HEK293 (cell line): ENCODE measurements around the gene CSTPP1.
"Not testable (repeated sequence)": the region's sequence is repeated elsewhere in the genome, so short reads cannot be mapped to it uniquely, and the experiment has no call there.

Experiments
- CTCF ChIA-PET: fragments of 350-600 bp; formaldehyde crosslinking; extraction: SDS; loops from one replicate; lab custom pipeline; 2021; ENCODE audit warnings: antibody characterized with exemption; lab: Yijun Ruan, JAX
- POLR2A ChIA-PET: fragments of 300-600 bp; formaldehyde crosslinking; extraction: SDS; loops from one replicate; lab custom pipeline; 2020; ENCODE audit warnings: antibody characterized with exemption, inconsistent platforms; lab: Yijun Ruan, JAX
- H3K27ac ChIP-seq: fragments of 200-500 bp; sonication (Bioruptor generic); 2 replicates; pipeline ENCODE4 v1.5.1; 2014; ENCODE audit warnings: low read depth, low read length, control low read depth, inconsistent platforms; ENCODE audit errors: extremely low read depth
- H3K36me3 ChIP-seq, 2 experiments: fragments of 200-500 bp in 1 of 2; sonication (Bioruptor generic) in 1 of 2; 1 replicate in 1 of 2; 2 replicates in 1 of 2; pipeline ENCODE4 v1.5.1; 2014 to 2017; ENCODE audit warnings: inconsistent platforms in 2 of 2, low read length in 2 of 2; ENCODE audit not compliant: control insufficient read depth in 2 of 2, insufficient read depth in 1 of 2
- H3K4me1 ChIP-seq: fragments of 200-500 bp; sonication (Bioruptor generic); 2 replicates; pipeline ENCODE4 v1.5.1; 2014; ENCODE audit warnings: mild to moderate bottlenecking, low read length, inconsistent platforms; ENCODE audit not compliant: control insufficient read depth, insufficient read depth
- H3K4me3 ChIP-seq: 2 replicates; pipeline ENCODE4 v1.5.1; 2011; ENCODE audit warnings: low read depth, mild to moderate bottlenecking, control low read depth, low read length, moderate library complexity
- H3K9me3 ChIP-seq: fragments of 200-500 bp; sonication (Bioruptor generic); 2 replicates; pipeline ENCODE4 v1.5.1; 2014; ENCODE audit warnings: low read depth, low read length, inconsistent platforms; ENCODE audit not compliant: control insufficient read depth, insufficient read depth
- FEZF1 ChIP-seq: fragments of 450-650 bp; formaldehyde crosslinking; IDR thresholded peaks from 2 replicates; pipeline ENCODE4 v1.5.1; 2016; ENCODE audit warnings: missing biosample characterization, missing genetic modification characterization
- GLI2 ChIP-seq: fragments of 450-650 bp; formaldehyde crosslinking; IDR thresholded peaks from 2 replicates; pipeline ENCODE4; 2017; ENCODE audit warnings: missing biosample characterization, missing genetic modification characterization, low read depth, borderline replicate concordance
- GLIS2 ChIP-seq: fragments of 450-650 bp; formaldehyde crosslinking; IDR thresholded peaks from 2 replicates; pipeline ENCODE4 v1.5.1; 2016; ENCODE audit warnings: missing biosample characterization, missing genetic modification characterization
- MEIS1 ChIP-seq: sonication (generic); formaldehyde crosslinking; IDR thresholded peaks from 2 replicates; pipeline ENCODE4 v1.8.1; 2022; ENCODE audit warnings: missing genetic modification reagents, mild to moderate bottlenecking, borderline replicate concordance
- ZBTB17 ChIP-seq: fragments of 450-650 bp; formaldehyde crosslinking; IDR thresholded peaks from 2 replicates; pipeline ENCODE4 v1.5.1; 2016; ENCODE audit warnings: missing biosample characterization, missing genetic modification characterization
- ZEB2 ChIP-seq: fragments of 450-650 bp; formaldehyde crosslinking; IDR thresholded peaks from 2 replicates; pipeline ENCODE4 v1.5.1; 2016; ENCODE audit warnings: missing biosample characterization, missing genetic modification characterization
- ZNF175 ChIP-seq: fragments of 450-650 bp; formaldehyde crosslinking; IDR thresholded peaks from 2 replicates; pipeline ENCODE4 v1.5.1; 2016; ENCODE audit warnings: missing biosample characterization, missing genetic modification characterization
- ZNF2 ChIP-seq: fragments of 450-650 bp; formaldehyde crosslinking; IDR thresholded peaks from 2 replicates; pipeline ENCODE4 v1.5.1; 2016; ENCODE audit warnings: missing biosample characterization, missing genetic modification characterization
- ZNF529 ChIP-seq: fragments of 450-650 bp; formaldehyde crosslinking; IDR thresholded peaks from 2 replicates; pipeline ENCODE4 v1.5.1; 2017; ENCODE audit warnings: missing genetic modification characterization, missing biosample characterization; ENCODE audit not compliant: insufficient replicate concordance
- ZNF530 ChIP-seq: fragments of 450-650 bp; formaldehyde crosslinking; IDR thresholded peaks from 2 replicates; pipeline ENCODE4 v1.5.1; 2016; ENCODE audit warnings: low read depth, missing biosample characterization, missing genetic modification characterization
- ZNF544 ChIP-seq: fragments of 450-650 bp; formaldehyde crosslinking; IDR thresholded peaks from 2 replicates; pipeline ENCODE4 v1.5.0; 2017; ENCODE audit warnings: missing biosample characterization, missing genetic modification characterization
- ZNF548 ChIP-seq: fragments of 450-650 bp; formaldehyde crosslinking; IDR thresholded peaks from 2 replicates; pipeline ENCODE4 v1.5.1; 2016; ENCODE audit warnings: missing biosample characterization, missing genetic modification characterization
- ZNF658 ChIP-seq: fragments of 450-650 bp; formaldehyde crosslinking; IDR thresholded peaks from 2 replicates; pipeline ENCODE4; 2016; ENCODE audit warnings: missing biosample characterization, missing genetic modification characterization
- ZNF670 ChIP-seq: fragments of 450-650 bp; formaldehyde crosslinking; IDR thresholded peaks from 2 replicates; pipeline ENCODE4 v1.5.1; 2016; ENCODE audit warnings: missing biosample characterization, missing genetic modification characterization, low read depth
- ZNF701 ChIP-seq: fragments of 450-650 bp; formaldehyde crosslinking; IDR thresholded peaks from 2 replicates; pipeline ENCODE4 v1.5.1; 2016; ENCODE audit warnings: missing biosample characterization, missing genetic modification characterization
- TF ChIP-seq, protein P1 (sequence below): fragments of 450-650 bp; formaldehyde crosslinking; IDR thresholded peaks from 2 replicates; pipeline ENCODE4 v1.5.1; 2016; ENCODE audit warnings: missing biosample characterization, missing genetic modification characterization, borderline replicate concordance
- TF ChIP-seq, protein P2 (sequence below): sonication (generic); formaldehyde crosslinking; IDR thresholded peaks from 2 replicates; pipeline ENCODE4 v1.8.1; 2022; ENCODE audit warnings: mild to moderate bottlenecking, moderate library complexity, missing genetic modification reagents
- TF ChIP-seq, protein P3 (sequence below): fragments of 450-650 bp; formaldehyde crosslinking; IDR thresholded peaks from 2 replicates; pipeline ENCODE4 v1.5.1; 2016; ENCODE audit warnings: missing biosample characterization, missing genetic modification characterization
- TF ChIP-seq, protein P4 (sequence below): fragments of 450-650 bp; formaldehyde crosslinking; IDR thresholded peaks from 2 replicates; pipeline ENCODE4 v1.5.1; 2016; ENCODE audit warnings: missing biosample characterization, missing genetic modification characterization, low read depth

Gene CSTPP1

DNA sequence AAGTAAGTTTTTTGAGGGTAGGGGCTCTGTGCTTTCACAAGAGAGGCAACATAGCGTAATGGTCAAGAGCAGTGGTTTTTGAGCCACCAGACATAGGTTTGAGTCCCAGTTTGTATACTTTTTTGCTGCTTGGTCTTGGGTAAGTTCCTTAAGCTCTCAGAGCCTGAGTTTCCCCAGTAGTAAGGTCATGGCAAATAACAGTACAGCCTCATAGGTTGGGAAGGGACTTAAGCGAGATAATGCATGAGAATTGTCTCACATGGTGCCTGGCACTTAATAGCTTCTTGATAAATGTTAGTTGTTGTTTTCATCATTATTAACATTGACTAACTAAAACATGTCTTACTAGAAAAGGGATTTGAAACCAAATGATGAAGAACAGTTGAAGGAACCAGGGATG, 157.0 kb downstream of the CSTPP1 start:
- Histone ChIP-seq H3K36me3 (no peaks in the 10 kb centered on the region), H3K4me1 (no peaks in the 10 kb centered on the region), H3K9me3 (no peaks in the 10 kb centered on the region), H3K4me3 (no peak overlapping the region)
- CTCF ChIA-PET = interaction anchor here (0.7 to 0.8 kb wide), 2 partner anchors 20 to 62 kb away, joined by 3 read pairs; no protein-coding TSS in a partner anchor
- TF ChIP-seq GLI2 (no peak), MEIS1 (CRISPR knock-in tag) (no peak), GLIS2 (tag by site-specific recombination) (no peak), ZEB2 (tag by site-specific recombination) (no peak), ZNF2 (tag by site-specific recombination) (no peak), ZNF175 (tag by site-specific recombination) (no peak), ZNF670 (no peak), ZNF544 (tag by site-specific recombination) (no peak), ZNF658 (tag by site-specific recombination) (no peak)
- TF ChIP-seq, protein P1, sequence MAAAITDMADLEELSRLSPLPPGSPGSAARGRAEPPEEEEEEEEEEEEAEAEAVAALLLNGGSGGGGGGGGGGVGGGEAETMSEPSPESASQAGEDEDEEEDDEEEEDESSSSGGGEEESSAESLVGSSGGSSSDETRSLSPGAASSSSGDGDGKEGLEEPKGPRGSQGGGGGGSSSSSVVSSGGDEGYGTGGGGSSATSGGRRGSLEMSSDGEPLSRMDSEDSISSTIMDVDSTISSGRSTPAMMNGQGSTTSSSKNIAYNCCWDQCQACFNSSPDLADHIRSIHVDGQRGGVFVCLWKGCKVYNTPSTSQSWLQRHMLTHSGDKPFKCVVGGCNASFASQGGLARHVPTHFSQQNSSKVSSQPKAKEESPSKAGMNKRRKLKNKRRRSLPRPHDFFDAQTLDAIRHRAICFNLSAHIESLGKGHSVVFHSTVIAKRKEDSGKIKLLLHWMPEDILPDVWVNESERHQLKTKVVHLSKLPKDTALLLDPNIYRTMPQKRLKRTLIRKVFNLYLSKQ (tag by site-specific recombination) = no peak
- TF ChIP-seq, protein P2, sequence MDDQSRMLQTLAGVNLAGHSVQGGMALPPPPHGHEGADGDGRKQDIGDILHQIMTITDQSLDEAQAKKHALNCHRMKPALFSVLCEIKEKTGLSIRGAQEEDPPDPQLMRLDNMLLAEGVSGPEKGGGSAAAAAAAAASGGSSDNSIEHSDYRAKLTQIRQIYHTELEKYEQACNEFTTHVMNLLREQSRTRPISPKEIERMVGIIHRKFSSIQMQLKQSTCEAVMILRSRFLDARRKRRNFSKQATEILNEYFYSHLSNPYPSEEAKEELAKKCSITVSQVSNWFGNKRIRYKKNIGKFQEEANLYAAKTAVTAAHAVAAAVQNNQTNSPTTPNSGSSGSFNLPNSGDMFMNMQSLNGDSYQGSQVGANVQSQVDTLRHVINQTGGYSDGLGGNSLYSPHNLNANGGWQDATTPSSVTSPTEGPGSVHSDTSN (CRISPR knock-in tag) = no peak
- TF ChIP-seq, all 188 proteins: peak for 0
- H3K27ac ChIP-seq = no peak overlapping the region
- POLR2A ChIA-PET = interaction anchor here (0.9 kb wide), 1 partner anchor 14 kb away, joined by 3 read pairs; no protein-coding TSS in a partner anchor

DNA sequence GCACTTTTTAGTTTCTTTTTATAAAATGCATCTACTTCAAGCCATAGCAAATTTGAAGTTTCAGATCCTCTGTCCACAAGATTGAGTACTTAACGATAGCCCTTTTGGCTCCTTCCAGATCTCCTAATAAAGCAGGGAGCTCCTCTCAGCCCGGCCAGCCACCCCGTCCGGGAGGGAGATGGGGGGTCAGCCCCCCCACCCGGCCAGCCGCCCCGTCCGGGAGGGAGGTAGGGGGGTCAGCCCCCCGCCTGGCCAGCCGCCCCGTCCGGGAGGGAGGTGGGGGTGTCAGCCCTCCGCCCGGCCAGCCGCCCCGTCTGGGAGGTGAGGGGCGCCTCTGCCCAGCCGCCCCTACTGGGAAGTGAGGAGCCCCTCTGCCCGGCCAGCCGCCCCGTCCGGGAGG, 160.3 kb downstream of the CSTPP1 start:
- H3K4me1 ChIP-seq, H3K9me3 ChIP-seq, H3K27ac ChIP-seq, H3K4me3 ChIP-seq, H3K36me3 ChIP-seq, POLR2A ChIA-PET, CTCF ChIA-PET: not testable (repeated sequence)

DNA sequence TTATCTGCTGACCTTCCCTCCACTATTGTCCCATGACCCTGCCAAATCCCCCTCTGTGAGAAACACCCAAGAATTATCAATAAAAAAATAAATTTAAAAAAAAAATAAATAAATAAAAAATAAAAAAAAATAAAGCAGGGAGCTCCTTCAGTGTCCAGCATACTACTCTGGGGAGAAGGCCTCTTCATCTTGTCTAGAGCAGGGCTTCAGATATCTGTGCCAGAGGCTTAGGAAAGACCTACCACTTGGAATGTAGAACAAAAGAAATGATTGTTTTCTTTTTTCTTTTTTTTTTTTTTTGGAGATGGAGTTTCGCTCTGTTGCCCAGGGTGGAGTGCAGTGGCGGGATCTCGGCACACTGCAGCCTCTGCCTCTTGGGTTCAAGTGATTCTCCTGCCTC, 161.7 kb downstream of the CSTPP1 start:
- H3K36me3 ChIP-seq, CTCF ChIA-PET, H3K4me1 ChIP-seq, H3K4me3 ChIP-seq, H3K9me3 ChIP-seq, H3K27ac ChIP-seq, POLR2A ChIA-PET: not testable (repeated sequence)

DNA sequence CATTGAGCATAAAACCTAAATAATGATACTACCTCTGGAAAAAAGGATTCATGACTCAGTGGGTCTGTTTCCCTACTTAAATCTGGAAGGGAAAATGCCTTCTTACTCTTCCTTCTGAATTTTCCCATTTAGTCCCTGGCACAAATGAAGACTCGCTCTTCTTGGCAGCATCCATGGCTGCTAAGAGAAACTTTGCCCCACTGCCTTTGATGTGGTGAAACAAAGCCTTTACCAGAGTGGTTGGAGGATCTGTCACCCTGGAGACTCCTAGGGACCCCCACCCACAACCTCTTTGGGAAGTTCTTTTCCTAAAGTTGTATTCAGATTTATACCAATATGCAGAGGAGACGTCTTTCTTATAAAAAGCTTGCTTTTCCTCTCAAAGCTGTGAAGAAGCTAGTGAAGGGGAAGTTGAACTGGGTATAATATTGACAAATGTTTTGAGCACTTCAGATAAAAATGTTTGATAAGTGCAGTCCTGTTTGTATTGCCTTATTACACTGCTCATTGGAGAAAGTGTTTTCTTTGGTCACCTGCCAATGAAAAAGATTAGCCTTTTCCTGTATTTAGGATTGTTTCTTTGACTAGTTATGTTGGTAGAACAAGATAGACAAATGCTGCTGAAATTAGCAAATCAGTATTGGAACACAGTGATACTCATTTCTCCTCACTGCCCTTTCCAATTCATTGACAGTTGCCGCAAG, 162.8 kb downstream of the CSTPP1 start:
- Histone ChIP-seq H3K9me3 (no peaks in the 10 kb centered on the region), H3K4me1 (peaks cover 2% of the 10 kb centered on the region; the same call in 1 of the 2 replicates), H3K4me3 (no peak overlapping the region), H3K27ac (no peak overlapping the region), H3K36me3 (no peaks in the 10 kb centered on the region)
- ChIA-PET POLR2A (no interaction called here), CTCF (no interaction called here)
- TF ChIP-seq, protein P1 (tag by site-specific recombination) = no peak
- TF ChIP-seq ZNF701 = no peak
- TF ChIP-seq, protein P3, sequence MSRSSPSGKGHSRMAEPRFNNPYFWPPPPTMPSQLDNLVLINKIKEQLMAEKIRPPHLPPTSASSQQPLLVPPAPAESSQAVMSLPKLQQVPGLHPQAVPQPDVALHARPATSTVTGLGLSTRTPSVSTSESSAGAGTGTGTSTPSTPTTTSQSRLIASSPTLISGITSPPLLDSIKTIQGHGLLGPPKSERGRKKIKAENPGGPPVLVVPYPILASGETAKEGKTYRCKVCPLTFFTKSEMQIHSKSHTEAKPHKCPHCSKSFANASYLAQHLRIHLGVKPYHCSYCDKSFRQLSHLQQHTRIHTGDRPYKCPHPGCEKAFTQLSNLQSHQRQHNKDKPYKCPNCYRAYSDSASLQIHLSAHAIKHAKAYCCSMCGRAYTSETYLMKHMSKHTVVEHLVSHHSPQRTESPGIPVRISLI (tag by site-specific recombination) = no peak
- TF ChIP-seq, protein P4, sequence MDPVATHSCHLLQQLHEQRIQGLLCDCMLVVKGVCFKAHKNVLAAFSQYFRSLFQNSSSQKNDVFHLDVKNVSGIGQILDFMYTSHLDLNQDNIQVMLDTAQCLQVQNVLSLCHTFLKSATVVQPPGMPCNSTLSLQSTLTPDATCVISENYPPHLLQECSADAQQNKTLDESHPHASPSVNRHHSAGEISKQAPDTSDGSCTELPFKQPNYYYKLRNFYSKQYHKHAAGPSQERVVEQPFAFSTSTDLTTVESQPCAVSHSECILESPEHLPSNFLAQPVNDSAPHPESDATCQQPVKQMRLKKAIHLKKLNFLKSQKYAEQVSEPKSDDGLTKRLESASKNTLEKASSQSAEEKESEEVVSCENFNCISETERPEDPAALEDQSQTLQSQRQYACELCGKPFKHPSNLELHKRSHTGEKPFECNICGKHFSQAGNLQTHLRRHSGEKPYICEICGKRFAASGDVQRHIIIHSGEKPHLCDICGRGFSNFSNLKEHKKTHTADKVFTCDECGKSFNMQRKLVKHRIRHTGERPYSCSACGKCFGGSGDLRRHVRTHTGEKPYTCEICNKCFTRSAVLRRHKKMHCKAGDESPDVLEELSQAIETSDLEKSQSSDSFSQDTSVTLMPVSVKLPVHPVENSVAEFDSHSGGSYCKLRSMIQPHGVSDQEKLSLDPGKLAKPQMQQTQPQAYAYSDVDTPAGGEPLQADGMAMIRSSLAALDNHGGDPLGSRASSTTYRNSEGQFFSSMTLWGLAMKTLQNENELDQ (tag by site-specific recombination) = no peak
- TF ChIP-seq ZNF530 (tag by site-specific recombination) = no peak
- no peak for TF ChIP-seq ZNF529 (tag by site-specific recombination)
- TF ChIP-seq ZNF548 (tag by site-specific recombination) = no peak
- peak; percentile 83 for TF ChIP-seq FEZF1 (tag by site-specific recombination)
- TF ChIP-seq ZBTB17 = peak; percentile 20; the same call in 1 of the 2 replicates
